Ishikawa (cell line): Measurements from ENCODE around the gene COL25A1.

ENCODE experiments used
- CREB1 ChIP-seq: IDR thresholded peaks from 2 replicates; pipeline ENCODE4 v1.6.1; 2012; ENCODE audit warnings: low read depth
- EP300 ChIP-seq: IDR thresholded peaks from 2 replicates; pipeline ENCODE4 v1.6.1; 2012; ENCODE audit warnings: borderline replicate concordance
- FOXM1 ChIP-seq: IDR thresholded peaks from 2 replicates; pipeline ENCODE4 v1.6.1; 2012; ENCODE audit warnings: low read depth, borderline replicate concordance
- NFIC ChIP-seq: IDR thresholded peaks from 2 replicates; pipeline ENCODE4 v1.6.1; 2012
- USF1 ChIP-seq: IDR thresholded peaks from 2 replicates; pipeline ENCODE4 v1.6.1; 2012
- YY1 ChIP-seq: IDR thresholded peaks from 2 replicates; pipeline ENCODE4 v1.6.1; 2012; ENCODE audit warnings: low read depth

GRCh38 chr4:108887034-108887433, 415.4 kb downstream of the COL25A1 start:
- TF ChIP-seq EP300 = no peak
- no peak for TF ChIP-seq USF1
- no peak for TF ChIP-seq CREB1
- no peak for TF ChIP-seq NFIC
- no peak for TF ChIP-seq YY1
- TF ChIP-seq FOXM1 = no peak
